Measurements from ENCODE around the gene TRERF1. TPM values are rescaled to one million over a fixed set of nuclear protein-coding genes. Genes with fewer than 3 reads are reported as not detected.

TRERF1 gene
- total and polyA plus RNA-seq, 2 experiments from 2014 or later = 3.2 to 5.1 TPM

- Histone ChIP-seq H2AFZ (no peak overlapping the region), H3K79me2 (no peaks in the 10 kb centered on the region), H3K27ac (no peak overlapping the region), H3K4me2 (no peak overlapping the region), H4K20me1 (ENCODE audit: insufficient read depth, poor library complexity, severe bottlenecking) (no peaks in the 10 kb centered on the region), H3K9me2 (replicated peaks; ENCODE audit: insufficient read depth) (no peaks in the 10 kb centered on the region), H3K27me3 (no peaks in the 10 kb centered on the region), H3K9me3 (ENCODE audit: low read depth) (no peaks in the 10 kb centered on the region), H3K4me3 (no peak overlapping the region), H3K36me3 (replicated peaks; ENCODE audit: insufficient read depth, low read depth) (no peaks in the 10 kb centered on the region), H3K4me1 (ENCODE audit: insufficient read depth) (no peaks in the 10 kb centered on the region)
- no peak for TF ChIP-seq CTCF (IDR thresholded peaks at IDR 0.05; ENCODE audit: poor library complexity)
- no peak for TF ChIP-seq EZH2phosphoT487 (IDR thresholded peaks at IDR 0.05; ENCODE audit: low read depth, severe bottlenecking, unreplicated experiment)
- TF ChIP-seq EZH2 (IDR thresholded peaks at IDR 0.05; ENCODE audit: borderline replicate concordance) = no peak
- WGBS (ENCODE audit: low lambda C conversion rate, missing lambda C conversion rate) = 95% methylated on average over 7 of the region's 7 CpGs
- no peak for DNase-seq (ENCODE audit: low spot score)
These were observed 182.9 kb downstream of the TRERF1 start for GRCh38 chr6:42268835-42269204.

- 98% methylated on average over 13 of the region's 14 CpGs for WGBS (ENCODE audit: low lambda C conversion rate, missing lambda C conversion rate)
- H3K9me2 ChIP-seq (replicated peaks; ENCODE audit: insufficient read depth) = no peaks in the 10 kb centered on the region
- no peak overlapping the region for H3K27ac ChIP-seq
- DNase-seq (ENCODE audit: low spot score) = no peak
- no peaks in the 10 kb centered on the region for H3K9me3 ChIP-seq (ENCODE audit: low read depth)
- no peaks in the 10 kb centered on the region for H4K20me1 ChIP-seq (ENCODE audit: insufficient read depth, poor library complexity, severe bottlenecking)
- H2AFZ ChIP-seq = no peak overlapping the region
- H3K4me1 ChIP-seq (ENCODE audit: insufficient read depth) = no peaks in the 10 kb centered on the region
- H3K27me3 ChIP-seq = no peaks in the 10 kb centered on the region
- TF ChIP-seq EZH2 (IDR thresholded peaks at IDR 0.05; ENCODE audit: borderline replicate concordance) = no peak
- TF ChIP-seq EZH2phosphoT487 (IDR thresholded peaks at IDR 0.05; ENCODE audit: low read depth, severe bottlenecking, unreplicated experiment) = no peak
- no peak for TF ChIP-seq CTCF (IDR thresholded peaks at IDR 0.05; ENCODE audit: poor library complexity)
- no peak overlapping the region for H3K4me2 ChIP-seq
- no peaks in the 10 kb centered on the region for H3K79me2 ChIP-seq
- H3K36me3 ChIP-seq (replicated peaks; ENCODE audit: insufficient read depth, low read depth) = no peaks in the 10 kb centered on the region
- H3K4me3 ChIP-seq = no peak overlapping the region
These were observed 183.5 kb downstream of the TRERF1 start for GRCh38 chr6:42268016-42268834.

DNA sequence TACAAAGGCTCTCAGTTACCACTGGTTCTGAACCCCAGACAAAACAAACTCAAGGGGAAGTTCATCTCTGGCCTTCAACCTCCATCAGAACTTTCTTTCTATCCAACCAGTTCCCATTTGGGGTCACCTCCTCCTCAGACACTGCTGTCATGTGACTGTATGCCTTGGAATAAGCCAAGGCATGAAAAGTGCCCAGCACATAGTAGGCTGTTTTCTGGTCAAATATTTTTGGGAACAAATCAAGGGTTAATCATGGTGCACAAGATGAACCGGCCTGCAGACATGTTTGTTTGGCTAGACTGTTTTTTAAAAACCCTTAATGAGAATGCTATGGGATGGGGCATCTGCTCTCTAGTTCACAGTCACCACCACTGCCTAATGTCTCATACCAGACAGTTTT lies 185.2 kb downstream of the TRERF1 start:
- Histone ChIP-seq H3K9me3 (ENCODE audit: low read depth) (no peaks in the 10 kb centered on the region), H3K27ac (no peak overlapping the region), H3K4me1 (ENCODE audit: insufficient read depth) (no peaks in the 10 kb centered on the region), H3K4me2 (no peak overlapping the region), H3K36me3 (replicated peaks; ENCODE audit: insufficient read depth, low read depth) (no peaks in the 10 kb centered on the region), H4K20me1 (ENCODE audit: insufficient read depth, poor library complexity, severe bottlenecking) (no peaks in the 10 kb centered on the region), H3K79me2 (no peaks in the 10 kb centered on the region), H2AFZ (no peak overlapping the region), H3K4me3 (no peak overlapping the region), H3K27me3 (no peaks in the 10 kb centered on the region), H3K9me2 (replicated peaks; ENCODE audit: insufficient read depth) (no peaks in the 10 kb centered on the region)
- 83% methylated on average over 1 of the region's 1 CpG for WGBS (ENCODE audit: low lambda C conversion rate, missing lambda C conversion rate)
- no peak for DNase-seq (ENCODE audit: low spot score)
- no peak for TF ChIP-seq EZH2 (IDR thresholded peaks at IDR 0.05; ENCODE audit: borderline replicate concordance)
- TF ChIP-seq EZH2phosphoT487 (IDR thresholded peaks at IDR 0.05; ENCODE audit: low read depth, severe bottlenecking, unreplicated experiment) = no peak
- no peak for TF ChIP-seq CTCF (IDR thresholded peaks at IDR 0.05; ENCODE audit: poor library complexity)
